GM10266 (cell line): ENCODE results near the gene ELMO1.

ENCODE experiments used
- DNase-seq: peaks from one replicate; pipeline ENCODE4 v3.0.0; 2012; ENCODE audit errors: extremely low spot score
- CTCF ChIP-seq: IDR thresholded peaks from 2 replicates; pipeline ENCODE4 v1.5.1; 2012; ENCODE audit warnings: mild to moderate bottlenecking, low read depth; ENCODE audit not compliant: control insufficient read depth, insufficient read depth; ENCODE audit errors: missing control alignments

The ELMO1 gene

GRCh38 chr7:36960105-36960504 lies 488.6 kb downstream of the ELMO1 start:
- no peak for TF ChIP-seq CTCF
- DNase-seq: no peak

- no peak for TF ChIP-seq CTCF
- no peak for DNase-seq
Observed at GRCh38 chr7:36958111-36958733, 490.4 kb downstream of the ELMO1 start.

GRCh38 chr7:36957620-36958019 lies 491.0 kb downstream of the ELMO1 start:
- no peak for DNase-seq
- TF ChIP-seq CTCF: no peak

- TF ChIP-seq CTCF: no peak
- DNase-seq: no peak
Observed at GRCh38 chr7:36956814-36957213, 491.9 kb downstream of the ELMO1 start.

GRCh38 chr7:36955456-36956129 lies 493.1 kb downstream of the ELMO1 start:
- DNase-seq: no peak
- TF ChIP-seq CTCF: no peak

GRCh38 chr7:36951257-36951697 lies 497.4 kb downstream of the ELMO1 start:
- DNase-seq: peak; percentile 50
- TF ChIP-seq CTCF: no peak
